Endometrium (tissue), 2 donors: ENCODE data around the gene PLAC9.
A peak's percentile ranks its signal among the peaks of the same experiment; 100 is the strongest.
"Not testable (repeated sequence)": the region's sequence is repeated elsewhere in the genome, so short reads cannot be mapped to it uniquely, and the experiment has no call there.

Experiments
- FAIRE-seq: peaks from 2 replicates; lab custom pipeline; 2012; peaks lifted over from hg19 to GRCh38; lab: Jason Lieb, UNC
- donor health status: control.
- donor health status: control.

PLAC9 gene, protein sequence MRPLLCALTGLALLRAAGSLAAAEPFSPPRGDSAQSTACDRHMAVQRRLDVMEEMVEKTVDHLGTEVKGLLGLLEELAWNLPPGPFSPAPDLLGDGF

DNA sequence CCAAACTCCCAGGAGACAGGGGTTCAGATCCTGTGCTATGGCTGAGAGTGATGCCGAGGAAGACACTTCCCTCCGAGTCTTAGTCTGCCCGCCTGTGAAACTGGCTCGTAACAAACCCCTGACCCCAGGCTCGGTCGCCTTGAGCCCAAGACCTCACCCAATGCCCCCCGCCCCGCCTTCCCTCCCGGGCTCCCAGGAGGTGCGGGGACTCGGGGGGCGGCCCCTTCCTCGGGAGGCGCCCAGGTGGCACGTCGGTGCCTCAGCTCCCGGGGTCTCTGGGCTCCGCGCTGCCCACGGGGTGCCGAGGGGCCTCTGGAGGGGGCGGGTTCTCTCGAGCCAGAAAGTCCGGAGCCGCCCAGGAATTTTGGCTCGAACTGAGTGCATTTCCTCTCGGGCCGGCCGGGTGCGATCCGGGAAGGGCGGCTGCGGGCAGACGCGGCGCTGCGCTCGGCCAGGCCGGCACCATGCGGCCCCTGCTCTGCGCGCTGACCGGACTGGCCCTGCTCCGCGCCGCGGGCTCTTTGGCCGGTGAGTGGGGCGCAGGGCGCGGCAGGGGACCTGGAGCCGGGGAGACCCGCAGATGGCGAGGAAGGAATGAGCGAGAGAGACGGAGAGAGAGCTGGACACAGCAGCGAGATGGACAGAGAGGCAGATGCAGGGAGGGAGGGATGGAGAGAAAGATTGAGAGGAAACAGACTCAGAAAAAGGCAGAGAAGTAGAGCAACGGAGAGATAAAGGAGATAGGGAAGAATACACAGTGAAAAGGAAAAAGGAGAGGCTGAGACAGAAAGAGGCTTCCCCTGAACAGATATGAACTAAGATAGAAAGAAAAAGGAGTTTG, at the start of gene PLAC9:
PLAC9 (plus strand) TSS at position 432 of the 841 bp plus-strand sequence; CDS start at position 465, 33 bp downstream.
- no peak for FAIRE-seq

DNA sequence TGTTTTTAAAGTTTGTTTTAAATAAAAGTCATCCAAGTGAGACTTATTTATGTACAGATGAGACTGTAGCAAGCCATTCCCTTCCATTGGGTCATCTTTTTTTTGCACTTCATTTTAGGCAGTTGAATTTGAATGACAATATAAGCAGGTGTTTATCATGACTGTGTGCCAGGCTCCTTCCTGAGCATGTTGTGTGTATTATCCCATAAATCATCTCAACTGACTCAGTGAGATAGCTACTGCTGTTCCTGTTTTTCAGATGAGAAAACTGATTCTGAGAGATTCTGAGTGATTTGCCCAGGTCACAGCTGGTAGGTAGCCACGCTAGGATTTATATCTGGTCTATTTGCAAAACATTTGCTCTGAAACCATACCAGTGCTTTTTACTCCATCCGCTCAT, 42.4 kb upstream of the PLAC9 start:
- FAIRE-seq = no peak

DNA sequence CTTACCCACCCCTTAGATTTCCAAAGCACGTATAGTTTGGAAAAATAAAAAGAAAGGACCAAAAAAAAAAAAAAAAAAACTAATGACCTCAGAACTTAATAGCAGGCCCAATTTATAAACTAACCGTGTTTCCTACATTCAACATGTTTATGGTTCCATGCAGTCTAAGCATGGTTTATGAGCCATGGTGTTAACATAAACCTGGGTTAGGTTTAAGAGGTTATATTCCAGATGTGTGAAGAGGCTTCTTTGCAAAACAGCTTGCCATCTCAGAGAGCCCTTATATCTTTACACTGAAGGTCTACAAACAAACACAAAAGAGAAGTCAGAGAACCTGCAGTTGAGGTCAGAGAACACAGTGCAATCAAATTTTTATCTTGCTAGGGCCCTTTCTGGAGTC, 38.3 kb upstream of the PLAC9 start:
- FAIRE-seq = peak; percentile 23

DNA sequence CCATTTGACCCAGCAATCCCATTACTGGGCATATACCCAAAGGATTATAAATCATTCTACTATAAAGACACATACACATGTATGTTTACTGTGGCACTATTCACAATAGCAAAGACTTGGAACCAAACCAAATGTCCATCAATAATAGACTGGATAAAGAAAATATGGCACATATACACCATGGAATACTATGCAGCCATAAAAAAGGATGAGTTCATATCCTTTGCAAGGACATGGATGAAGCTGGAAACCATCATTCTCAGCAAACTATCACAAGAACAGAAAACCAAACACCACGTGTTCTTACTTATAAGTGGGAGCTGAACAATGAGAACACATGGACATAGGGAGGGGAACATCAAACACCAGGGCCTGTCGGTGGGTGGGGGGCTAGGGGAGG, 34.3 kb upstream of the PLAC9 start:
- FAIRE-seq = not testable (repeated sequence)

DNA sequence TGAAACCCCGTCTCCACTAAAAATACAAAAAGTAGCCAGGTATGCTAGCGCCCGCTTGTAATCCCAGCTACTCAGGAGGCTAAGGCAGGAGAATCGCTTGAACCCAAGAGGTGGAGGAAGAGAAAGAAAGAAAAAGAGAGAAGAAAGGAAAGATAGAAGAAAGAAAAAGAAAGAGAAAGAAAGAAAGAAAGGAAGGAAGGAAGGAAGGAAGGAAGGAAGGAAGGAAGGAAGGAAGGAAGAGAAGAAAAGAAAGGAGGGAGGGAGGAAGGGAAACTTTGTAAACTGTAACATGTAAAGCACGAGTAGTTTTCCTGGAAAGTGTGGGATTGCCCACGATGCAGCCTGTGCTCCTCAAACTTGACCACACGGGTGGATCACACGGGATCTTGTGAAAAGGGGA, 33.2 kb upstream of the PLAC9 start:
- not testable (repeated sequence) for FAIRE-seq

DNA sequence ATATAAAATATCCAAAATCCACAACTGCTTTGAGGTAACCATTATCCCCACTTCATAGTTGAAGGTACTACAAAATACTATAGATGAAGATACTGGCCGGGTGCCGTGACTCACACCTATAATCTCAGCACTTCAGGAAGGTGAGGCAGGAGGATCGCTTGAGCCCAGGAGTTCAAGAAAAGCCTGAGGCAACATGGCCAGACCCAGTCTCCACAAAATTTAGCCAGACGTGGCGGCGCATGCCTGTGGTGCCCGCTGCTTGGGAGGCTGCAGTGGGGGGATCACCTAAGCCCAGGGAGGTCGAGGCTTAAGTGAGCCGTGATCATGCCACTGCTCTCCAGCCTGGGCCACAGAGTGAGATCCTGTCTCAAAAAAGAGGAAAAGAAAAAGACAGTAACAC, 32.4 kb upstream of the PLAC9 start:
- no peak for FAIRE-seq

DNA sequence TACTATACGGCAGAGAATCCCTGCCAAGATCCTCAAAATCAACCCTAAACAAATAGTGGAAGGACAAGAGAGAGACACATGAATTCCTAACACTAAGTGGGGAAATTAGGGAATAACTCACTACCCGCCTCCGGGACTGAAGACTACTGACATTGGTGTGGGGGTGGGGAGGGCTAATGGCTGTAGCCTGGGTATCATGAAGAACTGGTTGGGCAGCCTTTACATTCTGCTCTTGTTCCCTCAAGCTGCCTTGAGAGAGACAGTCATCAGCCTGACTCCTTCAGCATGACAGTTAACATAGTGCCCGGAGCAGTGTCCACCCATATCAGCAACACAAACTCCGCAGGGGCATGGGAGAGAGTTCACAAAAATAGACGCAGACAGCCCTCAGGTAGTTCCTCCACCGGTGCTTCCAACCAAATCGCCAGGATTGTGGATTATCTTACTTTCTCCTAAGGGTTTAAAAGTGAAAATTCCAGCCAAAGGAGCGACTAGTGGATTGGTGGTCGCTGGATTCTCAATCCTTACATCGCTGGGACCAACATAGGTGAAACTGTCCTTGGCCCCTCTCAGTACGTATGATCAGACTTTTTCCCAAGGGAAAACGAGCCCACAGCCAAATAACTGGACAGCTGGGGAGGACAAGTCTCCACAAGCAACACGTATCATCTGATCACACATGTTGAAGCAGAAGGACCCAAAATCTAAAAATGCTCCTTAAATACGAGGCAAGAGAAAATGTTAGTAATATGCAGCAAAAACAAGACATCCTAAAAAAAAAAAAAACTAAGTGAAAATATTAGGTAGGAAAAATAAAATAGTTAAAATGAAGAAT, 31.5 kb upstream of the PLAC9 start:
- no peak for FAIRE-seq

DNA sequence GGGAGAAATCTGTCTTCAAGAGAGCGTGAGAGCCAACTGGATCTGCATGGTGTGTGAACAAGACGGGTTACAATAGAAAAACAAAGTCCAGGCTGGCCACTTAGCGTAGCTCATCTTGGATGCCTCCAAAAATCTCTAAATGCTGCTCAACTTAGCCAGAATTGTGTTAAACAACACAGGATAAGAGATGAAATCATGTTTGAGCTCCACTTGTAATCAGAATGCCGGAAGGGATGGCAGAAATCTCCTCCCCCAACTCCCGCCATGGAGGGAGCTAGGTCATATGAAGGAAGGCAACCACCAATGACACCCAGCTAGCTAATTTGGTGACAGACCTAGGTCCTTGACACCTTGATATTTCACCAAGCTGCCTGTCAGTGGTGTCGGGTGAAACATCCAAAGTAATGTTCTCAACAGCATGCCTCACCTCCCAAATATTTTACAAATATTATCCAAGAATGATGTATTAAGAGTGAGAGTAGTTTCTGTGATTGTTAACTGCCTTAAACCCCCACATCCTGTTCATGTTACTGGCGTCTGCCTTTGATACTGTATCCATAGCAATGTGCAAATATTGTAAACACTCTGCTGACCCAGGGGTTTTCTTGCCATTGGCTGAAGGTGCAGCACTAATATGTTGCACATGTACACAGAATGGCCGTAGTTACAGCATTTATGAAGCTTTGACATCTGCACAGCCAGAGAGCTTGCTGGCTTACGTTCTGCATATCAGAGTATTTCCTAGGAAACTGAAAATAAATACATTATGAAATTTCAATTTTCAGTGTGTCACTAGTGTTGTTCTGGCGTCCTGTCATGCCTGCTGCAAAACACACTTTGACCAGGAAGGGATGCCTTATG, 28.2 kb upstream of the PLAC9 start:
- peak; percentile 78 for FAIRE-seq

DNA sequence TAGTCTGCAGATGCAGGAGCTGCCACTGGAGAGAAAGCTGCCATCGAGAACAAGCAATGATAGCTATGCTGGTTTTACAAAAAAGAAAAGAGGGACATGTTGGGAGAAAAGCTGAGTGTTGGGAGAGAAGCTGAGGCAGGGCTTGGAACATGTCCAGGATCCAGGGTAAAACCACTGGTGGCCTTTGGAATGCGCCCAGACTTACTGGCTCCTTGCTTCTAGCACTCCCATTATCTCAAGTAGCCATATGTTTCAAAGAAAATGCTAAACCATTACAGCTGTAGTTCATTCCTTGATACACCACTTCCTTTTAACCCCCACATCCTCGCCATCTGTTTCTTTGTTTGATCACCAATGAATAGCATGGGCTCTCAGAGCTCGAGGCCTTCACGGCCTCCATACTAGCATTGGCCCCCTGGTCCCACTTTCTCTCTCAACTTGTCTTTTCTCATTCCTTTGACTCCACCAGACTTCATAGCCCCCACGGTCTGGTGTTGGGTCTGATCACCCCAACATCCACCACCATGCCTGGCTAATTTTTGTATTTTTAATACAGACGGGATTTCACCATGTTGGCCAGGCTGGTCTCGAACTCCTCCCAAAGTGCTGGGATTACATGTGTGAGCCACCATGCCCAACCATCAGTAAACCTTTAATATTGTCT, 23.8 kb upstream of the PLAC9 start:
- no peak for FAIRE-seq

DNA sequence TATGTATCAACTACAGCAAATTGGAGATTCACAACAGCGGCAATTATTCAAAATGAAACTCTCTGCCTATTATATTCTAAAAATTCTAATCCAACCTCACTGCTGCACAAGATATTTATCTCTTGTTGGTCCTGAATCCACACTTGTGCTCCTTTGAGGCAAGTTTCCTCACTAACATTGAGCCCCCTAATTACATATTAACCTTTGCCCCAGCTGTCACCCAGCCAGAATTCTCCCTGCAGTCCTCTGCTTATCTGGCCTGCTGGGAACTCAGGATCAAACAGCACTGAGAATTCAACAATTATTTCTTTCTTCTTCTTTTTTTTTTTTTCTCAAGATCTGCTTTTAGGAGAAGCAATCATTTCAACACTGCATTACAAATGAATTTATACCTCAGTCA, 21.5 kb upstream of the PLAC9 start:
- FAIRE-seq = no peak

DNA sequence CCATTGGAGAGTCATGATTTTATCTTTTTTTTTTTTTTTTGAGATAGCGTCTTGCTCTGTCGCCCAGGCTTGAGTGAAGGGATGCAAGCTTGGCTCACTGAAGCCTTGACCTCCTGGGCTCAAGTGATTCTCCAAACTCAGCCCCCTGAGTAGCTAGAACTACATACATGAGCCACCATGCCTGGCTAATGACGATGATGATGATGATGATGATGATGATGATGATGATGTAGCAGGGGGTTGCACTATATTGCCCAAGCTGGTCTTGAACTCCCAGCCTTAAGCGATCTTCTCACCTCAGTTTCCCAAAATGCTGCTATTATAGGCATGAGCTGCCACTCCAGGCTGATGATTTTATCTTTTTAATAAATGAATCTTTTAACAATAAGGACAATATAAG, 13.9 kb upstream of the PLAC9 start:
- no peak for FAIRE-seq

DNA sequence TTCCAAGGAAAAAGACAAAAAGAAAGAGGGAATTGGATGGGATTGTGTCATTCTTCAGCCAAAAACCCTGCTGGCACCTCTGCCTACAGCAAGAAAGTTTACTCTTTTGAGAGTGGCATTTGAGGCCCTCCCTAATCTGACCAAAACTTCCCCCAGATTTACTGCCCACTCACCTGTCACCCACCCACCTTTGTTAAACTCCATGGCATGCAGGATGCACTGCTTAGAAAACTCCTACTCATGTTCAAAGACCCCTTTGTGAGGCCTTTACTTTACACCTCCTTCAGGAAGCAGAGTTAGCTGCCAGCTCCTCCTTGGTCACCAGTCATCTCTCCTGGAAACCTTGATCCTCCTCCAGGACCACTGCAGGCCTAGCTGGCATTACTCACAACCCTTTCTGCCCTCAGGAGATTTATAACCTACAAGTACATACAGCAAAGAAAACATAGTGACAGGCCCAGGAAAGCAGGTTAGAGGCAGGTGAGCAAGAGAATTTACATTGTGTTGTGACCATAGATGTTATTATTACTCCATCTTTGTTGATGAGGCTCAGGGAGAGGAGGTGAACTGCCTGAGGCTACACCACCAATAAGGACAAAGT, 10.3 kb upstream of the PLAC9 start:
- no peak for FAIRE-seq

DNA sequence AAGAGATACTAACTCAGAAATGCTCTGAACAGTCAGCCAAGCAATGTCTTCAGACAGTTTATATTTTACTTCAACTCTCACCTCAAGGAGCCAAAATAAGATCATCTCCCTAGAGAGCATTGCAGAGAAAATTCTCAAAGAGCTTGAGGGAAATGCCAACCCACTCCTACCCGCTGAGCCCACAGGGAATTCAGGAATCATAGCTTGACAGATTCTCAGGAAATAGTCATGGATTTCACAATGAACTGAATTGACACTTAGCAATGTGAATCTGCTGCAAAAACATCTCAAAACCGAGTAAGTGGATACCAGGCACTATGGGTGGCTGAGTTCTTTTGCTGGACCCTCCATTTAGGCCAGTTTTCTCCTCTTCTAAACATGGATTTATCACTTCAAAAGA, 9.8 kb upstream of the PLAC9 start:
- FAIRE-seq = no peak

DNA sequence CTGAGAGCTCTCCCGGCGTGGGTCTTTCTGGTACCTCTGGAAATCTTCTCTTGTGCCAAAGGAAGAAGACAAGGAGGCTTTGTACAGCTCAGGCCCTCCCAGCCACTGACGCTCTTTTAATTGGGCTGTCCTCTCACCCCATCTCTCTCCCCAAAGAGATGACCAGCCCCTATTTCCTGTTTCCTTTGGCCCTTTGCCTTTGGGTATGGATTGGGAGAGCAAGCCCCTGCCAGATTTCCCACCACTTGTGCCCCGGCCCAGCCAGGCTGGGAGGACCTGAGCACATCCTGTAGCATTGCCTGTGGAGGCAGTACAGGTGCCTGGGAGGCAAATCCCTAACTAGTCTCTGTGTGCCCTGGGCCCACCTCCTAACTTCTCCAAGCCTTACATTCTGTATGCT, 5.7 kb upstream of the PLAC9 start:
- FAIRE-seq = no peak

DNA sequence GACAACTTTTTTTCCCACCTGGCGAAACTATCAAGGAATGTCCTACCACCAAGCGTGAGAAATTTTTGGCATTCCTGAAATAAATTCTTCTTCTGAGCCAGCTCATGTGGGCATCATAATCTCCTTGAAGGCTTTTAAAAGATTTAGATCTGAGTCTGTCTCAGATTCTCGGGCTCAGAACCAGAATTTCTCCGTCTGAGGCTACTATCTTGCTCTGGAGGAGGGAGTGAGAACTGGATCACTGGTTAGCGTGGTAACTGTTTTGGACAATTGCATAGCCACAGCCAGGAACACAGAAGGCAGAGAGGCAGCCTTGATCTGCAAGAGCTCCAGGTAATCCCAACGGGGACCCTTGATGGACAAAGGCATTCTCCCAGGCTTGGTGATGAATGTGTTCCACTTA, 1.0 kb upstream of the PLAC9 start:
- FAIRE-seq = no peak

DNA sequence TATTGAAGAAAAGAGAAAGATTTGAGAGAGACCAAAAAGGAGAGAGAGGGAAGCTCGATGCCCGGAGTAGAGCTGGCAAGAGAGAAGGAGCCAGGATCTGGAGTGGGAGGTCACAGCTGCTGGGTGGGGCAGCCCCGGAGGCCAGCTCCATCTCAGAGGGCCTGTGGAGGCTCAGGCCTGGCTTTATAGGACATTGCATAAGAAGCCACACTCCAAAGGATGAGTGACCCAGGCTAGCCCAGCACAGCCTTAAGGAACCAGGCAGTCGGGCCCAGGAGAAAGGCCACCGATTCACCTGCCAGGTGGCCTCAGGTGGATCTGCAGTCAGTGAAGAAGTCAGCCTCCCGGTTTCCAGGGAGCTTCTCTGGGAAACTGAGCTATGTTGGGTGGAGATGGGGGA, 676 bp downstream of the PLAC9 start:
- no peak for FAIRE-seq

DNA sequence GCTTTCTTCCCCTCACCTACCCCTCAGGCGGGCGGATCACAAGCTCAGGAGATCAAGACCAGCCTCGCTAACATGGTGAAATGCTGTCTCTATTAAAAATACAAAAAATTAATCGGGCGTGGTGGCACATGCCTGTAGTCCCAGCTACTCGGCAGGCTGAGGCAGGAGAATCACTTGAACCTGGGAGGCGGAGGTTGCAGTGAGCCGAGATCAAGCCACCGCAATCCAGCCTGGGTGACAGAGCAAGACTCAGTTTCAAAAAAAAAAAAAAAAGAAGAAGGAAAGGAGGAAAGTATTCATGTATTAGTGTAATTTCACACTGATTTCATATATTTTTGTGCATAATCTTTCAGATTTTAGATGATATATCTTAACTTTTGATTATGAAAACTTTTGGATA, 1.2 kb downstream of the PLAC9 start:
- not testable (repeated sequence) for FAIRE-seq

DNA sequence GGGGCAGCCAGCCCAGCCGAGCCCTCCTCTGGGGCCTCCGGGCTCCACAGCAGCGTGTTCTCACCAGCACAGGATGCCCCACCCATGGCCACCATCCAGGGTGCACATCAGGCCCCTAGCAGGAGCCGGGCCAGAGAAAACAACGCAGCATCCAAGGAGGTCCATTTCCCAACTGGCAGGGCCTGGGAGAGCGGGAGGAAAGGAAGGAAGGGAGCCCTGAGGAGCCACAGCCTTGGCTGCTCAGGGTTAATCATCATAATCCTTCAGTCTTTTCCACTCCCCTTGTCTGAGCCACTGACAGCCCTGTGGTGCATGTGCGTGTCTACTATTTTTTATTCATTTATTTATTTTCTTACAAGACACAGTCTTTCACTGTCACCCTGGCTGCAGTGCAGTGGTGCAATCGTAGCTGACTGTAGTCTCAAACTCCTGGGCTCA, 3.6 kb downstream of the PLAC9 start:
- FAIRE-seq = no peak

DNA sequence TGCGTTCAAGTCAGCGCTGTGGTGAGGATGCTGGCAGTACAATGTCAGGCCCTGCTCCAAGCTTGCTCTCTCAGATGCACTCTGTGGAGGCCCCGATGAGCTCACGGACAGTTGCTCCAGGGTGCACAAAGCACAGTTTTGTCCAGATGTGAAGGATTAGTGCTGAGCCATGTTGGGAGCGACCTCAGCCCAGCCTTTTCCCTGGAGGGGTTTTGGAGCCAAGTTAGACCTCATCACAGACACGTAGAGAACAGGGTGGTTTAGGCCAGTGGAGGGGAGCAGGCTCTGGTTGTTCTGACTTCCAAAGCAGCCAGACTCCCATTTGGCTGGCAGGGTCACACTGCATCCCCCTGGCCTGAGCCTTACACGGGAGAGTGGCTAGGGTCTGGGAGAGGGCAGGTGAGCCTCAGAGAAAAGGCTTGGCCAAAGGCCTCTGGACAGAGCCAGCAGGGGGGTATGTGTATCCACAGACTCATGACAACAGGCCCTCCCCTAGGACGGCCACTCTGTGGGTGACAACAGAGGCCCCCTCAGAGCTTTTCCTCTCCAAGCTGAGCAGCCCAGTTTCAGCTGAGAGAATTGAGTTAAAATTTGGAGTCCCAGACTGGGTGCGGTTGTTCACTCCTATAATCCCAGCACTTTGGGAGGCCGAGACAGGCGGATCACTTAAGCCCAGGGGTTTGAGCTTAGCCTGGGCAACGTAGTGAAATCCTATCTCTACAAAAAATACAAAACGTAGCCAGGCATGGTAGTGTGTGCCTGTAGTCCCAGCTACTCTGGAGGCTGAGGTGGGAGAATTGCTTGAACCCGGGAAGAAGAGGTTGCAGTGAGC, 4.7 kb downstream of the PLAC9 start:
- no peak for FAIRE-seq

DNA sequence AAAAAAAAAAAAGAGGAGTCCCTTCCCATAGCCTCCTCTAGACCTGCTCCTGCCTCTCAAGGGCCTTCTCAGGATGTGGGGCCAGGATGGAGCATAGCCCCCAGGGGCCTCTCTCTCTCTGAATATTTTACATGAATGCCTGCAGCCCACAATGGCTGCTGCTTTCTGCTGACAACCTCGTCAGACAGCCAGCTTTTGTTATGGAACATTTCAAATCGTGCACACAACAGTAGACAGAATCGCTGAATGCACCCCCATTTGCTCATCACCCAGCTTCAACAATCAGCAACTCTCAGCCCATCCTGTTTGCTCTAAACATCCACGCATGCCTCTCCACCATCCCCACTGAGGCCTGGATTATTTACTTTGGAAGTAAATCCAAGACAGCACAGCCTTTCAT, 5.4 kb downstream of the PLAC9 start:
- no peak for FAIRE-seq
